GM23338 (cell line): ENCODE measurements around the gene ZNF763. TPM values are rescaled to one million over a fixed set of nuclear protein-coding genes. Genes with fewer than 3 reads are reported as not detected.

ENCODE experiments used
- ATAC-seq: fragments of 200-7000 bp; cut with Tn5 transposase; 3 replicates; pipeline ENCODE4 v1.9.1; 2020
- DNase-seq: peaks from one replicate; pipeline ENCODE4 v3.0.0-alpha.2; 2015; ENCODE audit warnings: low spot score
- H2AFZ ChIP-seq: fragments of 200-600 bp; sonication (generic); 2 replicates; pipeline ENCODE4 v1.8.0; 2016; ENCODE audit warnings: antibody characterized with exemption, mild to moderate bottlenecking, moderate library complexity
- H3F3A ChIP-seq: fragments of 200-600 bp; sonication (generic); replicated peaks from 2 replicates; pipeline ENCODE4 v1.8.0; 2017; ENCODE audit warnings: antibody characterized with exemption, mixed run types, low read depth
- H3K27ac ChIP-seq: fragments of 200-600 bp; sonication (generic); 2 replicates; pipeline ENCODE4 v1.6.1; 2016; ENCODE audit warnings: low read depth
- H3K27me3 ChIP-seq: fragments of 200-600 bp; sonication (generic); 2 replicates; pipeline ENCODE4 v1.8.0; 2016; ENCODE audit warnings: mild to moderate bottlenecking, mixed run types, moderate library complexity; ENCODE audit not compliant: insufficient read depth
- H3K36me3 ChIP-seq: fragments of 200-600 bp; sonication (generic); 2 replicates; pipeline ENCODE4 v1.8.0; 2016; ENCODE audit warnings: mild to moderate bottlenecking; ENCODE audit not compliant: insufficient read depth
- H3K4me1 ChIP-seq: fragments of 200-600 bp; sonication (generic); 2 replicates; pipeline ENCODE4 v1.8.0; 2016; ENCODE audit warnings: mild to moderate bottlenecking, moderate library complexity; ENCODE audit not compliant: insufficient read depth
- H3K4me2 ChIP-seq: fragments of 200-600 bp; sonication (generic); 2 replicates; pipeline ENCODE4 v1.7.1; 2017; ENCODE audit warnings: mixed run types
- H3K4me3 ChIP-seq: fragments of 200-600 bp; sonication (generic); 2 replicates; pipeline ENCODE4 v1.6.1; 2016; ENCODE audit warnings: mixed run types
- H3K79me2 ChIP-seq: fragments of 200-600 bp; sonication (generic); replicated peaks from 2 replicates; pipeline ENCODE4 v1.8.0; 2017; ENCODE audit warnings: mild to moderate bottlenecking; ENCODE audit not compliant: insufficient read depth
- H3K9me2 ChIP-seq: fragments of 200-600 bp; sonication (generic); 2 replicates; pipeline ENCODE4 v1.8.0; 2017; ENCODE audit not compliant: insufficient read depth
- H4K20me1 ChIP-seq: fragments of 200-600 bp; sonication (generic); replicated peaks from 2 replicates; pipeline ENCODE4 v1.8.0; 2017; ENCODE audit warnings: mild to moderate bottlenecking; ENCODE audit not compliant: insufficient read depth
- H3K27ac Mint-ChIP-seq: 2 replicates; pipeline ENCODE4 v1.8.0; 2020; ENCODE audit warnings: inconsistent platforms, mild to moderate bottlenecking, moderate library complexity, mixed read lengths
- H3K27me3 Mint-ChIP-seq: 3 replicates; pipeline ENCODE4 v1.8.0; 2022; ENCODE audit warnings: low read depth, mild to moderate bottlenecking, moderate library complexity, mixed read lengths, inconsistent platforms; ENCODE audit not compliant: insufficient read depth, poor library complexity
- H3K36me3 Mint-ChIP-seq: 3 replicates; pipeline ENCODE4 v1.8.0; 2021; ENCODE audit warnings: low read depth, mild to moderate bottlenecking, inconsistent platforms, moderate library complexity, mixed read lengths
- H3K4me1 Mint-ChIP-seq: 3 replicates; pipeline ENCODE4 v1.8.0; 2020; ENCODE audit warnings: mild to moderate bottlenecking, inconsistent platforms, mixed read lengths
- H3K4me3 Mint-ChIP-seq: 3 replicates; pipeline ENCODE4 v1.8.0; 2021; ENCODE audit warnings: moderate library complexity, mild to moderate bottlenecking, inconsistent platforms, mixed read lengths
- H3K9me3 Mint-ChIP-seq: 3 replicates; pipeline ENCODE4 v1.8.0; 2020; ENCODE audit warnings: moderate library complexity, mild to moderate bottlenecking, inconsistent platforms, mixed read lengths
- CREB1 ChIP-seq: fragments of 250-450 bp; sonication (Bioruptor Pico); IDR thresholded peaks from 2 replicates; pipeline ENCODE4 v1.5.0; 2020; ENCODE audit warnings: low read depth, mild to moderate bottlenecking, moderate library complexity
- EZH2phosphoT487 ChIP-seq: fragments of 200-600 bp; sonication (generic); IDR thresholded peaks from one replicate; pipeline ENCODE4 v1.8.1; 2018; ENCODE audit warnings: antibody characterized with exemption; ENCODE audit not compliant: unreplicated experiment
- JUNB ChIP-seq: IDR thresholded peaks from one replicate; pipeline ENCODE4 v1.6.1; 2016; ENCODE audit warnings: antibody characterized with exemption; ENCODE audit not compliant: unreplicated experiment
- NANOG ChIP-seq: IDR thresholded peaks from 2 replicates; pipeline ENCODE4 v1.6.1; 2016; ENCODE audit warnings: antibody characterized with exemption, borderline replicate concordance
- POLR2AphosphoS5 ChIP-seq: IDR thresholded peaks from 2 replicates; pipeline ENCODE4 v1.6.1; 2016; ENCODE audit warnings: antibody characterized with exemption, low read depth
- STAT1 ChIP-seq: IDR thresholded peaks from one replicate; pipeline ENCODE4 v1.6.1; 2016; ENCODE audit warnings: antibody characterized with exemption; ENCODE audit not compliant: unreplicated experiment
- ZNF114 ChIP-seq: fragments of 250-450 bp; sonication (Bioruptor Pico); IDR thresholded peaks from 2 replicates; pipeline ENCODE4 v1.5.0; 2020; ENCODE audit warnings: mild to moderate bottlenecking, moderate library complexity
- ZNF331 ChIP-seq: fragments of 250-450 bp; sonication (Bioruptor Pico); IDR thresholded peaks from 2 replicates; pipeline ENCODE4 v1.5.0; 2020; ENCODE audit warnings: low read depth, mild to moderate bottlenecking, moderate library complexity
- polyA plus RNA-seq: library from polyadenylated mRNA; unstranded; fragments of >200 nt; fragmentation: Nextera tagmentation; extraction: Ambion mirVana; gene quantifications from 2 replicates; pipeline ENCODE4 v1.2.1, GENCODE V29; 2016
- total RNA-seq: library from RNA; depleted of rRNA; stranded (reverse); fragments of >200 nt; shearing (Covaris generic); gene quantifications from 2 replicates; pipeline ENCODE4 v1.2.3, GENCODE V29; 2014
- TF ChIP-seq, protein P1 (sequence below): IDR thresholded peaks from 2 replicates; pipeline ENCODE4 v1.6.1; 2016; ENCODE audit warnings: antibody characterized with exemption
- TF ChIP-seq, protein P2 (sequence below): IDR thresholded peaks from one replicate; pipeline ENCODE4 v1.6.1; 2018; ENCODE audit warnings: antibody characterized with exemption; ENCODE audit not compliant: unreplicated experiment
- TF ChIP-seq, protein P3 (sequence below): fragments of 250-450 bp; sonication (Bioruptor Pico); IDR thresholded peaks from 2 replicates; pipeline ENCODE4 v1.5.0; 2020; ENCODE audit warnings: mild to moderate bottlenecking, moderate library complexity

The ZNF763 gene
- total and polyA plus RNA-seq, 2 experiments from 2014 or later: 0.61 to 0.87 TPM

DNA sequence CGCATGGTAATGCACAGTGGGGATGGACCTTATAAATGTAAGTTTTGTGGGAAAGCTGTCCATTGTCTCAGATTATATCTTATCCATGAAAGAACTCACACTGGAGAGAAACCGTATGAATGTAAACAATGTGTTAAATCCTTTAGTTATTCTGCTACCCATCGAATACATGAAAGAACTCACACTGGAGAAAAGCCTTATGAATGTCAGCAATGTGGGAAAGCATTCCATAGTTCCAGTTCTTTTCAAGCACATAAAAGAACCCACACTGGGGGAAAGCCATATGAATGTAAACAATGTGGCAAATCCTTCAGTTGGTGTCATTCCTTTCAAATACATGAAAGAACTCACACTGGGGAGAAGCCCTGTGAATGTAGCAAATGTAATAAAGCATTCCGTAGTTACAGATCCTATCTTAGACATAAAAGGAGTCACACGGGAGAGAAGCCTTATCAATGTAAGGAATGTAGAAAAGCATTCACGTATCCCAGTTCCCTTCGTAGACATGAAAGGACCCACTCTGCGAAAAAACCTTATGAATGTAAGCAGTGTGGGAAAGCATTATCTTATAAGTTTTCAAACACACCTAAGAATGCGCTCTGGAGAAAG, 13.8 kb downstream of the ZNF763 start:
- no peak overlapping the region for H3K27ac Mint-ChIP-seq
- no peaks in the 10 kb centered on the region for H3K27me3 Mint-ChIP-seq
- no peak overlapping the region for H3K4me2 ChIP-seq
- H3F3A ChIP-seq: no peaks in the 10 kb centered on the region
- no peaks in the 10 kb centered on the region for H3K79me2 ChIP-seq
- H3K27ac ChIP-seq: no peak overlapping the region
- no peak overlapping the region for H3K4me3 Mint-ChIP-seq
- ATAC-seq (no peak), DNase-seq (no peak)
- no peaks in the 10 kb centered on the region for H3K27me3 ChIP-seq
- H3K9me2 ChIP-seq: peaks cover 4% of the 10 kb centered on the region; the same call in 1 of the 2 replicates
- peaks cover 41% of the 10 kb centered on the region for H3K36me3 Mint-ChIP-seq
- peaks cover 23% of the 10 kb centered on the region for H3K36me3 ChIP-seq
- no peak overlapping the region for H3K4me3 ChIP-seq
- no peaks in the 10 kb centered on the region for H3K4me1 Mint-ChIP-seq
- no peak overlapping the region for H2AFZ ChIP-seq
- H3K9me3 Mint-ChIP-seq: peaks cover 97% of the 10 kb centered on the region
- no peaks in the 10 kb centered on the region for H3K4me1 ChIP-seq
- no peaks in the 10 kb centered on the region for H4K20me1 ChIP-seq
- no peak for TF ChIP-seq JUNB
- TF ChIP-seq NANOG: no peak
- no peak for TF ChIP-seq EZH2phosphoT487

DNA sequence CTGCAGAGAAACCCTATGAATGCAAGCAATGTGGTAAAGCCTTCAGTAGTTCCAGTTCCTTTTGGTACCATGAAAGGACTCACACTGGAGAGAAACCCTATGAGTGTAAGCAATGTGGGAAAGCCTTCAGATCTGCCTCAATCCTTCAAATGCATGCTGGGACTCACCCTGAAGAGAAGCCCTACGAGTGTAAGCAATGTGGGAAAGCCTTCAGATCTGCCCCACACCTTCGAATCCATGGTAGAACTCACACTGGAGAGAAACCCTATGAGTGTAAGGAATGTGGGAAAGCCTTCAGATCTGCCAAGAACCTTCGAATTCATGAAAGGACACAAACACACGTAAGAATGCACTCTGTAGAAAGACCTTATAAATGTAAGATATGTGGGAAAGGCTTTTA, 14.7 kb downstream of the ZNF763 start:
- ATAC-seq: no peak
- no peaks in the 10 kb centered on the region for H3K27me3 ChIP-seq
- no peak overlapping the region for H3K4me2 ChIP-seq
- H4K20me1 ChIP-seq: no peaks in the 10 kb centered on the region
- peaks cover 23% of the 10 kb centered on the region for H3K36me3 ChIP-seq
- H3K36me3 Mint-ChIP-seq: peaks cover 41% of the 10 kb centered on the region
- H3K27ac ChIP-seq: no peak overlapping the region
- H3K4me1 Mint-ChIP-seq: no peaks in the 10 kb centered on the region
- peaks cover 96% of the 10 kb centered on the region for H3K9me3 Mint-ChIP-seq
- no peaks in the 10 kb centered on the region for H3K4me1 ChIP-seq
- no peak overlapping the region for H2AFZ ChIP-seq
- no peaks in the 10 kb centered on the region for H3K79me2 ChIP-seq
- no peak overlapping the region for H3K4me3 ChIP-seq
- DNase-seq: no peak
- H3F3A ChIP-seq: no peaks in the 10 kb centered on the region
- H3K27ac Mint-ChIP-seq: no peak overlapping the region
- no peak overlapping the region for H3K4me3 Mint-ChIP-seq
- no peaks in the 10 kb centered on the region for H3K27me3 Mint-ChIP-seq
- H3K9me2 ChIP-seq: peaks cover 6% of the 10 kb centered on the region; the same call in 1 of the 2 replicates
- TF ChIP-seq, protein P1, sequence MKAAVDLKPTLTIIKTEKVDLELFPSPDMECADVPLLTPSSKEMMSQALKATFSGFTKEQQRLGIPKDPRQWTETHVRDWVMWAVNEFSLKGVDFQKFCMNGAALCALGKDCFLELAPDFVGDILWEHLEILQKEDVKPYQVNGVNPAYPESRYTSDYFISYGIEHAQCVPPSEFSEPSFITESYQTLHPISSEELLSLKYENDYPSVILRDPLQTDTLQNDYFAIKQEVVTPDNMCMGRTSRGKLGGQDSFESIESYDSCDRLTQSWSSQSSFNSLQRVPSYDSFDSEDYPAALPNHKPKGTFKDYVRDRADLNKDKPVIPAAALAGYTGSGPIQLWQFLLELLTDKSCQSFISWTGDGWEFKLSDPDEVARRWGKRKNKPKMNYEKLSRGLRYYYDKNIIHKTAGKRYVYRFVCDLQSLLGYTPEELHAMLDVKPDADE: no peak
- no peak for TF ChIP-seq JUNB
- TF ChIP-seq NANOG: no peak
- TF ChIP-seq, protein P2, sequence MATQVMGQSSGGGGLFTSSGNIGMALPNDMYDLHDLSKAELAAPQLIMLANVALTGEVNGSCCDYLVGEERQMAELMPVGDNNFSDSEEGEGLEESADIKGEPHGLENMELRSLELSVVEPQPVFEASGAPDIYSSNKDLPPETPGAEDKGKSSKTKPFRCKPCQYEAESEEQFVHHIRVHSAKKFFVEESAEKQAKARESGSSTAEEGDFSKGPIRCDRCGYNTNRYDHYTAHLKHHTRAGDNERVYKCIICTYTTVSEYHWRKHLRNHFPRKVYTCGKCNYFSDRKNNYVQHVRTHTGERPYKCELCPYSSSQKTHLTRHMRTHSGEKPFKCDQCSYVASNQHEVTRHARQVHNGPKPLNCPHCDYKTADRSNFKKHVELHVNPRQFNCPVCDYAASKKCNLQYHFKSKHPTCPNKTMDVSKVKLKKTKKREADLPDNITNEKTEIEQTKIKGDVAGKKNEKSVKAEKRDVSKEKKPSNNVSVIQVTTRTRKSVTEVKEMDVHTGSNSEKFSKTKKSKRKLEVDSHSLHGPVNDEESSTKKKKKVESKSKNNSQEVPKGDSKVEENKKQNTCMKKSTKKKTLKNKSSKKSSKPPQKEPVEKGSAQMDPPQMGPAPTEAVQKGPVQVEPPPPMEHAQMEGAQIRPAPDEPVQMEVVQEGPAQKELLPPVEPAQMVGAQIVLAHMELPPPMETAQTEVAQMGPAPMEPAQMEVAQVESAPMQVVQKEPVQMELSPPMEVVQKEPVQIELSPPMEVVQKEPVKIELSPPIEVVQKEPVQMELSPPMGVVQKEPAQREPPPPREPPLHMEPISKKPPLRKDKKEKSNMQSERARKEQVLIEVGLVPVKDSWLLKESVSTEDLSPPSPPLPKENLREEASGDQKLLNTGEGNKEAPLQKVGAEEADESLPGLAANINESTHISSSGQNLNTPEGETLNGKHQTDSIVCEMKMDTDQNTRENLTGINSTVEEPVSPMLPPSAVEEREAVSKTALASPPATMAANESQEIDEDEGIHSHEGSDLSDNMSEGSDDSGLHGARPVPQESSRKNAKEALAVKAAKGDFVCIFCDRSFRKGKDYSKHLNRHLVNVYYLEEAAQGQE: no peak
- TF ChIP-seq EZH2phosphoT487: no peak
- no peak for TF ChIP-seq ZNF331
- no peak for TF ChIP-seq POLR2AphosphoS5
- no peak for TF ChIP-seq STAT1
- no peak for TF ChIP-seq CREB1 (CRISPR knock-in tag)
- TF ChIP-seq ZNF114 (CRISPR knock-in tag): no peak
- TF ChIP-seq, protein P3, sequence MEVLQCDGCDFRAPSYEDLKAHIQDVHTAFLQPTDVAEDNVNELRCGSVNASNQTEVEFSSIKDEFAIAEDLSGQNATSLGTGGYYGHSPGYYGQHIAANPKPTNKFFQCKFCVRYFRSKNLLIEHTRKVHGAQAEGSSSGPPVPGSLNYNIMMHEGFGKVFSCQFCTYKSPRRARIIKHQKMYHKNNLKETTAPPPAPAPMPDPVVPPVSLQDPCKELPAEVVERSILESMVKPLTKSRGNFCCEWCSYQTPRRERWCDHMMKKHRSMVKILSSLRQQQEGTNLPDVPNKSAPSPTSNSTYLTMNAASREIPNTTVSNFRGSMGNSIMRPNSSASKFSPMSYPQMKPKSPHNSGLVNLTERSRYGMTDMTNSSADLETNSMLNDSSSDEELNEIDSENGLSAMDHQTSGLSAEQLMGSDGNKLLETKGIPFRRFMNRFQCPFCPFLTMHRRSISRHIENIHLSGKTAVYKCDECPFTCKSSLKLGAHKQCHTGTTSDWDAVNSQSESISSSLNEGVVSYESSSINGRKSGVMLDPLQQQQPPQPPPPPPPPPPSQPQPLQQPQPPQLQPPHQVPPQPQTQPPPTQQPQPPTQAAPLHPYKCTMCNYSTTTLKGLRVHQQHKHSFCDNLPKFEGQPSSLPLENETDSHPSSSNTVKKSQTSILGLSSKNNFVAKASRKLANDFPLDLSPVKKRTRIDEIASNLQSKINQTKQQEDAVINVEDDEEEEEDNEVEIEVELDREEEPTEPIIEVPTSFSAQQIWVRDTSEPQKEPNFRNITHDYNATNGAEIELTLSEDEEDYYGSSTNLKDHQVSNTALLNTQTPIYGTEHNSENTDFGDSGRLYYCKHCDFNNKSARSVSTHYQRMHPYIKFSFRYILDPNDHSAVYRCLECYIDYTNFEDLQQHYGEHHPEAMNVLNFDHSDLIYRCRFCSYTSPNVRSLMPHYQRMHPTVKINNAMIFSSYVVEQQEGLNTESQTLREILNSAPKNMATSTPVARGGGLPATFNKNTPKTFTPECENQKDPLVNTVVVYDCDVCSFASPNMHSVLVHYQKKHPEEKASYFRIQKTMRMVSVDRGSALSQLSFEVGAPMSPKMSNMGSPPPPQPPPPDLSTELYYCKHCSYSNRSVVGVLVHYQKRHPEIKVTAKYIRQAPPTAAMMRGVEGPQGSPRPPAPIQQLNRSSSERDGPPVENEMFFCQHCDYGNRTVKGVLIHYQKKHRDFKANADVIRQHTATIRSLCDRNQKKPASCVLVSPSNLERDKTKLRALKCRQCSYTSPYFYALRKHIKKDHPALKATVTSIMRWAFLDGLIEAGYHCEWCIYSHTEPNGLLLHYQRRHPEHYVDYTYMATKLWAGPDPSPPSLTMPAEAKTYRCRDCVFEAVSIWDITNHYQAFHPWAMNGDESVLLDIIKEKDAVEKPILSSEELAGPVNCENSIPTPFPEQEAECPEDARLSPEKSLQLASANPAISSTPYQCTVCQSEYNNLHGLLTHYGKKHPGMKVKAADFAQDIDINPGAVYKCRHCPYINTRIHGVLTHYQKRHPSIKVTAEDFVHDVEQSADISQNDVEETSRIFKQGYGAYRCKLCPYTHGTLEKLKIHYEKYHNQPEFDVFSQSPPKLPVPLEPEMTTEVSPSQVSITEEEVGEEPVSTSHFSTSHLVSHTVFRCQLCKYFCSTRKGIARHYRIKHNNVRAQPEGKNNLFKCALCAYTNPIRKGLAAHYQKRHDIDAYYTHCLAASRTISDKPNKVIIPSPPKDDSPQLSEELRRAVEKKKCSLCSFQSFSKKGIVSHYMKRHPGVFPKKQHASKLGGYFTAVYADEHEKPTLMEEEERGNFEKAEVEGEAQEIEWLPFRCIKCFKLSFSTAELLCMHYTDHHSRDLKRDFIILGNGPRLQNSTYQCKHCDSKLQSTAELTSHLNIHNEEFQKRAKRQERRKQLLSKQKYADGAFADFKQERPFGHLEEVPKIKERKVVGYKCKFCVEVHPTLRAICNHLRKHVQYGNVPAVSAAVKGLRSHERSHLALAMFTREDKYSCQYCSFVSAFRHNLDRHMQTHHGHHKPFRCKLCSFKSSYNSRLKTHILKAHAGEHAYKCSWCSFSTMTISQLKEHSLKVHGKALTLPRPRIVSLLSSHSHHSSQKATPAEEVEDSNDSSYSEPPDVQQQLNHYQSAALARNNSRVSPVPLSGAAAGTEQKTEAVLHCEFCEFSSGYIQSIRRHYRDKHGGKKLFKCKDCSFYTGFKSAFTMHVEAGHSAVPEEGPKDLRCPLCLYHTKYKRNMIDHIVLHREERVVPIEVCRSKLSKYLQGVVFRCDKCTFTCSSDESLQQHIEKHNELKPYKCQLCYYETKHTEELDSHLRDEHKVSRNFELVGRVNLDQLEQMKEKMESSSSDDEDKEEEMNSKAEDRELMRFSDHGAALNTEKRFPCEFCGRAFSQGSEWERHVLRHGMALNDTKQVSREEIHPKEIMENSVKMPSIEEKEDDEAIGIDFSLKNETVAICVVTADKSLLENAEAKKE: no peak
